Measurements from ENCODE around the gene TMEM132D.

The TMEM132D gene

DNA sequence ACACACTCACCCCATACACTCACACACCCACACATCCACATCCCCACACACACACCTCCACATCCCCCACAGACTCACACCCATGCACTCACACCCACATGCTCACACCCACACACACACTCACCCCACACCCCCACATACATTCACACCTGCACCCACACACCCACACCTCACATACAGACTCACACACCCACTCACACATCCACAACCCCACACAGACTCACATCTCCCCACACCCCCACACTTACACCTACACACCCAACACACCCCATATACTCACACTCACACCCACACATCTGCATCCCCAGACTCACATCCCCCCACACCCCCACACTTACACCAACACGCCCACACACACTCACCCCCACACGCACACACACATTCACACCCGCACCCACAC, 878.8 kb downstream of the TMEM132D start:
- no peak for DNase-seq

Data from CD4-positive, alpha-beta T cell treated with Interleukin-17A for 1 hour (primary cell).